GM20000 (cell line): ENCODE results near the gene AFG3L2.

Source experiments
- DNase-seq: peaks from one replicate; pipeline ENCODE4 v3.0.0; 2012; ENCODE audit warnings: low spot score
- CTCF ChIP-seq: IDR thresholded peaks from 2 replicates; pipeline ENCODE4 v1.5.1; 2012; ENCODE audit warnings: mild to moderate bottlenecking, control low read depth; ENCODE audit errors: extremely low read depth, missing control alignments

Gene AFG3L2

GRCh38 chr18:12305930-12306629 lies 70.9 kb downstream of the AFG3L2 start:
- no peak for DNase-seq
- no peak for TF ChIP-seq CTCF

- DNase-seq = no peak
- no peak for TF ChIP-seq CTCF
Observed at GRCh38 chr18:12305211-12305610, 71.8 kb downstream of the AFG3L2 start.

- DNase-seq = no peak
- no peak for TF ChIP-seq CTCF
Observed at GRCh38 chr18:12304351-12305210, 72.4 kb downstream of the AFG3L2 start.

GRCh38 chr18:12302391-12303147 lies 74.5 kb downstream of the AFG3L2 start:
- TF ChIP-seq CTCF = no peak
- no peak for DNase-seq

- DNase-seq = no peak
- TF ChIP-seq CTCF = no peak
Observed at GRCh38 chr18:12301263-12302005, 75.6 kb downstream of the AFG3L2 start.

- no peak for DNase-seq
- no peak for TF ChIP-seq CTCF
Observed at GRCh38 chr18:12299862-12300261, 77.2 kb downstream of the AFG3L2 start.
